NCI-H345 treated with DMSO at 0.1 percent for 48 hours (cell line): ENCODE data around the gene HNRNPU.

ENCODE experiments used
- DNase-seq: peaks from one replicate; lab custom pipeline; 2025; ENCODE audit not compliant: unreplicated experiment; lab: John Stamatoyannopoulos, UW

The HNRNPU gene

DNA sequence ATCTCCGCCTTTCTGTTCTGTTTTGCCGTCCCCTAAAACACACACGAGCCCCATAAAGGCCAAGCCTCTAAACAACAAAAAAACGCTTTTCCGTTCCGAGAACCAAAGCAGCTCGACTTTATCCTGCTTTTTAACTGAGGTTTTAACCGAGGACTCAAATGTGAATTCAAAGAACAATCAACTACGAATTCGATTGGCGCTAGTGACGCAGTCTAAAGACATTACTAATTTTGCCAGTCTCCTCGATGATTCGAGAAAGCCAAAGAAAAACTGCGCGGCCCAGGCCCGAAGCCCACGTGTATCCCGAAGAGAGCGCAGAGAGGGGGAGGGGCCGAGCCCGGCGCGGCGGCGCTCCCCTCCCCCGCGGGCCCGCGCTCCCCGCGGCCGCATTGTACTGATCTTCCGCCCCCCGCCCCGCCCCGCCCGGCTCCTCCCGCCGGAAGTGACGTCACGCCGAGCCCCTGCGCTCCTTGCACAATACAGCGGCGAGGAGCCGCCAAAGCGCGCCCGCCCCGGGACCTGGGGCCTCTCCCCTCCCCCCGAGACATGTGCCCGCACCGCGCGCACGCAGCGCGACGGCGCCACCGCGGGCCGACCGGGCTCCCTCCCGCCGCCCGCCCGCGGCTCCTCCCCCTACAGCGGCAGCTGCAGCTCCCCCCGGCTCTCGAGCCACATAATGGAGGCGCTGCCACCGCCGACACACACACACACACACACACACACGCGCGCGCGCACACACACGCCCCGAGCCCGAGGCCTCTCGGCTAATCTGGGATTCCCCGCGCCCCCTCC is 1.4 kb downstream of the HNRNPU start:
- DNase-seq = peak; percentile 81

DNA sequence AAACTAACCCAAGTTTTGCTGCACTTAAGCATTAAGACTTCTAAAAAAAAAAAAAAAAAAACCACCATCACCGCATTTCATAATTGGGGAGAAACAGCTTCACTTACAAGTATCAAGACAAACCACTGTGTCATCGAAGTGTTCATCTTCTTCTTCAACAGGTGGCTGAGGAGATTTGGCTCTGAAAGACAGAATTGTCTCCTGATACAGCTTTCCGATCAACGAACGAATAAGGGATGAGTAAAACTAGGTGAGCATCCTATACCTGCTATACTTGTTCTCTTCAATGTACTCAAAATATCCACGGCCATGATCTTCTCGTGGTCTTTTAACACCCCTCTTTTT is 2.0 kb downstream of the HNRNPU start:
- no peak for DNase-seq

DNA sequence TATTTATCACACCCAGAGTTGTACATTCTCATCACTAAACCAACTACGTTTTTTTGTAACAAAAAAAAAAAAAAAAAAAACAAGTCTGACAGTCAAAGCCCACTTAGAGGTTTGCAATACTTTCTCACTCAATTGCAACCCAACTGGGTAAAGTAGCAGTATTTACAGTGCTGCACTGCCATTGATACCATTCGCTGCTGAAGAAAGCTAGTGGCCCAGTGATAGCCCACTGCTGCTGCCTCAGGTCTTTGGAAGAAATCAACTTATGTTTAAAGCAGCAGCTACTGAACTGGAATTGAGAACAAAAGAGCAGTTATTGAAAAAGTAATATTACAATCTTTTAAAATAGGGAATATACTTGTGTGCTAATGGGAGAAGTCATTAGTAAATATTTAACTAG is 2.7 kb downstream of the HNRNPU start:
- DNase-seq = no peak

DNA sequence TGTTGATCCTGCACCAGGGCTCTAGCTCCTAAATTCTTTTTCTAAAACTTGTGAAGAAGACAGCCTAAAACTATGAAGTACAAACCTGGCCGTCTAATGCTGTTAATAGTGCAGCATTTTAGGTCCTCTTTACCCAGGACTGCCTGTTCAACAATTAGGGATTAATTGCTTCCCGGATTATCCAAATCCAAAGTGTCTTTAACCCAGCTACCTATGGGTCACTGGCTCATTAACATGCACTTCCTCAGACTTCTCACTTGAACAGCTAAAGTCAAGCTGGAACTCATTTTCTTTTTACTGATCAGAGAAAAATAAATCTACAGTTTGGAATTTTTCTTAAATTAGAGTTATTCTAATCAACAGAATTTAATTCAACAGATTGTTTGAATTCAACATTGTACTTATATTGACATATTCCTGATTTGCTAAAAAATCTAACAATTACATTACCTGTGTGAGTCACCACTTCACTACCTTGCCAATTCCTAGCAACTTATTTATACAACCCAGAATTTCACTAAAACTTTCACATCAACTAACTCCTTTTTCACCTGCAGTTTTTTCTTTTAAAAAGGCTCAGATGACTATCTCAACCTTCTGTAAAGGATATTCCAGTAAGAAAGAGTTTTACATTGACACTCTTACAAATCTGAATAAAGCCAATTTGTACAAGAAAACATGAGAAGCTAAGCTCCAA is 3.3 kb downstream of the HNRNPU start:
- no peak for DNase-seq

DNA sequence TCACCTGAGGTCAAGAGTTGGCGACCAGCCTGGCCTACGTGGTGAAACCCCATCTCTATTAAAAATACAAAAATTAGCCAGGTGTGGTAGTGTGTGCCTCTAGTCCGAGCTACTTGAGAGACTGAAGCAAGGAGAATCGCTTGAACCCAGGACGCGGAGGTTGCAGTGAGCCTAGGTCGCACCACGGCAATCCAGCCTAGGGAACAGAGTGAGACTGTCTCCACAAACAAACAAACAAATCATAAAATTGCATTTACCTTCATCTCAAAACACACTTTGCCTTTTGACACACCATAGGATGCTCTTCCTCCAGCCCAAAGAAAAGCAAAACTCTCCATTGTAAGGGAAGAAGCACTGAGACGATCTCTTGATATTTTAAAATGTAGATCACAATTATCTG is 4.3 kb downstream of the HNRNPU start:
- DNase-seq = no peak

DNA sequence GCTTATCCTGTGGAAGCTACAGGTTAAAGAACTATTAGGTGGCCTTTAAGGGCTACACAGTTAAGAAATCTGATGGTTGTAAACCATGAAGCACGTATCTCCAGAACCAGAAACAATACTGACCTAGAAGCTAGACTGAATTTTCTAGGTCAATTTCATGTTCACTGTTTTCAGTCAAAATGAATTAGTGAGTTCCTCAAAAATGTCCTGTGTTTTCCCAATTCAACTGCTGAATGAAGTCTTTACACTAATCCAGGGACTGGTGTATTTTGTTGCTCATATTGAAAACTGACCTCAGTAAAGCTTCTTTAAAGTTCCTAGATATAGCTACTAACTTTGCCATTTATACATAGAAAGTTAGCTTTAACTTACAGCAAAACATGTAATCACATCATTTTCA is 6.0 kb downstream of the HNRNPU start:
- no peak for DNase-seq

DNA sequence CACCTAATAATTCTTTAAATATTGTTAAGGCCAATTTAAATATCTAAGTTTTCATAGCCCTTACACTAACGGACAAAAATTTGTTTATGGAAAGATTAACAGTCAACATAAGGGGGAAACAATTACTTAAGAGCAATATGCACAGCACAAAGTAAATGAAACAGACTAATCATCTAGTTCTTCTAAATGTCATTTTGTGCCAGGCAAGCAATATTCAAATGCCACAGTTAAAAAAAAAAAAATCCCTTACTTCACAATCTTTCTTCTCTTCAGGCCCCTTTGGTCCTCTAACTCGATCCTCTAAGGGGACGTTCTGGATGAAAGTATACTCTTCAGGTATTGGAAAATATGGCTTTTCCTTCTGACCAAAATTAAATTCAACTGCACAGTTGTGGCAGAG is 6.6 kb downstream of the HNRNPU start:
- no peak for DNase-seq

DNA sequence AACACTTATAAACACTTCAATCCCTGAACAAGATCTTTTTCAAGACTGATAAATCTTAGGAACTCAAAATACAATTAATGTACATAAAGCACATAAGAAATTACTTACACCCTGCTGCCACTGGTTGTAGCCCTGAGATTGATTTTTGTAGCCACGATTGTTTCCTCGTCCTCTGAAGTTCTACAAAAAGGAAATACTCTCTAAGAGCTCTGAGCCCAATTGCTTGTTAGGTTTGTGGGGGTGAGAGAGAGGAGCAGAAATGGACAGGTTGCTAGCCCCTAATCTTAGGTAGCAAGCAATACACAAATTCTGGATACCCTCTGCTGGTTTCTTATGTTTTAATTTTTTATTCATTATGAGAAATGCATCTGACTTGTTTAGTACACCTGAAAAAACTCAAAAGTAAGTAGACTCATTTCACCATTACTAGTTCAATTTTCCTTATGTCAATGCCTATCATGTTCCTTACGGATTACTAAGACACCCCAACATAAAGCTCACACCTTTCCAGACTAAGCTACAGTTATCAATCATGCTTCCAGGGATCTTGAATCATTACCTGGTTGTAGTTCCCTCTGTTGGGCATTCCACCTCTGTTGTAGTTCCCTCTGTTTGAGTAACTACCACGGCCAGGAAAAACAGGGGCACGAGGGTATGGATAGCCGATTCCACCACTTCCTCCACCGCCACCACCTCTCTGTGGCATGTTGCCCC is 9.3 kb downstream of the HNRNPU start:
- no peak for DNase-seq

DNA sequence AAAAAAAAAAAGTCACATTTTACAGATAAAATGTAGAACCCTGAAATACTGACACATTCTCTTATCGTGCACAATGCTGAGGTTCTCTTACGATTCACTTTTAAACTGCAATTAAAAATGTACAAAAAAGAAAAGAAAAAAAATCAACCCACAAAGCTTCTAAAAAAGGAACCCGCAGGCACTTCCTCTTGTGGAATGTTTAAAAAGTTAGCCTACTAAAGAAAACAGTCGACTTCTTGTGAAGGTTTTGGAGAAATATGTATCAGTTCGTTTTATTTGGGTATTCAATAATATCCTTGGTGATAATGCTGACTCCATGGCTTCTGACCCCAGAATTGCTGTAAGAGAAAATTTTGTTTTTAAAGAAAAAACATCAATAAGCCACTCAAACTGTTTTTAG is 10.2 kb downstream of the HNRNPU start:
- DNase-seq = no peak

DNA sequence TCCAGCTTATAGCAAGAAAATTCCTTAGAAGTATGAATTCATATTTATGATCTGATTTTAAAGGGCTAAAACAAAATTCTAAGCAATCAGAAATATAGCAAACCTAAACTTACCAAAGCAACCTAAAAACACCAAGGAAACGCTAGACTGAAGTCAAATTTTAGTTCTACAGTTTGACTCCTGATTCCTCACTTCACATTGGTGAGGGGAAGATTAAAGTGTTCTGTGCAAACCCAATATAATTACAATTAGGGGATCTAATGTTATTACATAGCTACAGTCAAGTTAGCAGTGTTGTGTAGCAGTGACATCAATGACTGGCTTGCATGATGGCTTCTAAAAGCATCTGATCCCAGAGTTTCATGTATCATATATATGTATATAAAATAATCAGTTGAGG is 11.6 kb downstream of the HNRNPU start:
- no peak for DNase-seq

DNA sequence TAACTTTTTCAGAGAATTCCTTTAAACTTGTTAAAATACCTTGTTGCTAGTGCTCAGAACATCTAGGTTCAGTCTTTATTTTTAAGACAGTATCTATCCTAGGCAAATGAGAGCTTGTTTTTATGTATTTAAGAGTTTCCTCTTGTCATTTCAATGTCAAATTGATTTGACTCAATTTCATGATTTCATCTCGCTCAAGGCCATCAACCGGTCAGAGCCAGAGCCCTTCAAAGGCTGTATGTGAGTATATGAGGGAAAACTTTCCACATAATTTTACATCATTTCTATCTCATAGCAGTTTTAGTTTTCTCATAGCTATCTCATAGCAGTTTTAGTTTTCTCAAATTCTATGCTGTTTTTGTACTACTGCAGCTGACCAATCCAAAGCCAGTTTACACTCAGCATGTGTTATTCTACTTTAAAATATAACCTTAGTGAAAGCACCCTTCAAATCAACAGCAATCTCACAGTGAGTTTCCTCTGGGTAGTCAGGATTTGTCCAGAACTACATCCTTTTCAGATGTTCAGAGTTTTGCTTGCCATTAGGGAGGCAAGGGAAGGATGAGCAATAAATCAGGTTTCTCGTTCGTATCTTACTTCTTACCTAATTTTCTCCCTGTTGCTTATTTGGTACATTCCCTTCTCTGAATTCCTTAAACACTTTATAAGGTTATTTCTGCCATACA is 12.7 kb downstream of the HNRNPU start:
- DNase-seq = no peak

DNA sequence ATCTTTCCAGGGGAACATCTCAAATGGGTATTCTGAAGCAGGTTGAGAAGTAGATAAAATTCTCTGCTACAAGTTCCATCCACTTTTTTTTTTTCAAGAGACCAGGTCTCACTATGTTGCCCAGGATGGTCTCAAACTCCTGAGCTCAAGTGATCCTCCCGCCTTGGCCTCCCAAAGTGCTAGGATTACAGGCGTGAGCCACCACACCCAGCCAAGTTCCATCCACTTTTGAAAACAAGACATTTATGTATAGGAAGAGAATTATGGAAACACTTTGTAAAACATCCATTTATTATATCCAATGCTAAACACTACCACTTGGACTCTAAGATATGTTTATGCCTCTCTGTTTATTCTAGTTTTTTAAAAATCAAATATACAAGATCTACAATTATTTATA is 13.4 kb downstream of the HNRNPU start:
- DNase-seq = no peak

DNA sequence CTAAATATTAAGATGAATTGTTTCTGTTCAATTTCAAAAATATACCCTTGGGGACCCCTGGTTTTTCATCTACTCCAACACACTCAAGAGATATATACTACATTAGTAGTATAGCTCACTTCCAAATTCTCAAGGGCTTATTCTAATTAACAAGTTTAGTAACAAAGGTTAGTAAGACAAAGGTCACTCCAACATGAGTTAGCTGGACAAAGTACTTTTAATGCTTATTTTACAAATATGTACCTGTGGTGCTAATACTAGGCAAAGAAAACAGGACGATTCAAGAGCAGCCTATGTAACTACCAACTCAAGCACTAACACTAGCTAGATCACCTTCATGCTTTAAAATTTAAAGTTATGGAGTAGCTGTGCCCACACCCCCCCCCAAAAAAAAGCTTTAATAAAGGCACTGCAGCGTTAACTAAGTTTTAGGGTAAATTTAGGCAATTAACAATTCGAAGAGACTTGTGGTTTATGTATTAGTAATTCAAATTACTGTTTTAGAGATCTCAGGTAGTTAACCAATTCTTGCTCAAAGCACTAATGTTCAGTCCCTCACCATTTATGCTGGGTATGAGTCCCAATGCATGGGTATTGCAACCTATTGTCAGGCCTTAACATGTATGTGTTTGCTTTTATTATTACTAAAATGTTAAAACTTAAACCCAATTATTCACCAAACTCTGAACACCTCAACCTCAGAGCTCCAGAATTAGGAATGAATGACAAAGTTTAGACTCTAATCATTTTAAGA is 14.1 kb downstream of the HNRNPU start:
- no peak for DNase-seq

DNA sequence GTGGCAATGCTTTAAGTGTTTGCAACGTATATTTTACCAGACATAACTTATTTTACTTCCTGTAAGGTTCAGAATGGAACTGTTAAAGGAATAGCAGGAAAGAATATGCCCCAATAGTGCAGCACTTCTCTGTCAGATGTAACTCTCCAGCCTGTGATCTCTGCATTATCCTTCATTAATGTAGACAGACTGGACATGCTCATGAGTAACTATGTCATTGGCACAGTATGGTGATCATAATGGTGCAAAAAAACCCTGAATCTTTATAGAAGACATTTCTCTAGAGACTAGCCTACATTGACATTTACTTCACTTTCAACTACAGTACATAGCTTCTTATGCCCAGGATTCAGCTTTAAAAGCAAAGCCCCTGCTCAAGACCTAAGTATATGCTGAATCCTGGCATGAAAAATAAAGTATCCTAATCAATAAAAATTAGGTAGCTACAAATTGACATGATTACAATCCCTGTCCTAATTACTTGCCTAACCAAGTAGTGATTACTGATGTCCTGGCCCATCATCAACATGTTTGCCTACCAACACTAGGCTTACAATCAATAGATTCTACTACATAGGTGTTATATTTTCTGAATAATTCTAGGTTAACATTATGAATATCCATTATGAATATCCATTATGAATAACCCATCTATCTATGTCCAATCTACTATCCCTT is 15.0 kb downstream of the HNRNPU start:
- DNase-seq = no peak

DNA sequence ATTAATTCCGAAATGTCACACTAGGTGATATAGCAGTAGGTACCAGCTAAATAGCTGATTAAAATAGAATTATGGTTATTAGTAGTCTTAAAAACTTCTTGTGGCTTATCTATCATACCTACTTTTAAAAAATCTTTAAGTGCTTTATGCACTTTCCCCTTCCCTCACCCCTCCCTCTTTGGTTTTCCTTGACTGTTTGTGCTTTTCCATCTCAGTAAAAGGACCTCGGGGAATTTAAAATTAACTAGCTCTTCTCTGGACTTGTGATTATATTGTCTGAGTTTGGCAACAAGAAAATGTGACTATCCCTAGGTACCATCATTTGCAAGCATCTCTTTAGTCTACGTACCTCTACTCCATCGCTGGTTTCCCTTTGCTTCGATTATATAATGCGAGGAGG is 17.7 kb downstream of the HNRNPU start:
- DNase-seq = no peak

DNA sequence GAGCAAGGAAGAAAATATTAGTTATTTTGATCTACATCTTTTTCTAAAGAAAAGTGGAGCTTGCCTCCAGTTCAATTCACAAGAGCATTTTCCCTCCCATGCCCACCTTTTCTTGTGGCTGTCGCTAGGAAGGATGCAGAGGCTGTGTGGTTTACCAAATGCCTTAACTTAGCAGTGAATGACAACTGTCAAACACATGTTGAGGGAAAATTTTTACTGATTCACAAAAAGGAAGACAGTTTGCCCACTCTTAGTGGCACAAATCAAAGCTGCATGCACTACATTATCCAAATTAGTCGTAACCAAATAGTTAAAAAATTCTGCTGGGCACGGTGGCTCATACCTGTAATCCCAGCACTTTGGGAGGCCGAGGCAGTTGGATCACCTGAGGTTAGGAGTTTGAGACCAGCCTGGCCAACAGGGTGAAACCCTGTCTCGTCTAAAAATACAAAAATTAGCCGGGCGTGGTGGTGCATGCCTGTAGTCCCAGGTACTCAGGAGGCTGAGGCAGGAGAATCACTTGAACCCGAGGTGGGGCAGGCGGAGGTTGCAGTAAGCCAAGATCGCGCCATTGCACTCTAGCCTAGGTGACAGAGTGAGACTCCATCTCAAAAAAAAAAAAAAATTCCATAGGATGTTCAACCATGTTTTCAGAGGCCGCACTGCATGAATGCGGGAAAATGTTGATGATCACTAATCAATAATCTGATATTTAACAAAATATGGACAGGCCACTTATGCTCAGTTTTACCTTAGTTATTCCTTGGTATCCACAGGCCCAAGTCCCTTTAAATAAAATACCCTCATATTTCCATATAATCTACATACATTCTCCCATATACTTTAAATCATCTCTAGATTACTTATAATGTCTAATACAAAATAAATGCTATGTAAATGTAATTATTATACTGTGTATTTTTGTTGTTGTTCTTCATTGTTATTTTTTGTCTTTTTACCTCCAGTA is 19.9 kb downstream of the HNRNPU start:
- no peak for DNase-seq

DNA sequence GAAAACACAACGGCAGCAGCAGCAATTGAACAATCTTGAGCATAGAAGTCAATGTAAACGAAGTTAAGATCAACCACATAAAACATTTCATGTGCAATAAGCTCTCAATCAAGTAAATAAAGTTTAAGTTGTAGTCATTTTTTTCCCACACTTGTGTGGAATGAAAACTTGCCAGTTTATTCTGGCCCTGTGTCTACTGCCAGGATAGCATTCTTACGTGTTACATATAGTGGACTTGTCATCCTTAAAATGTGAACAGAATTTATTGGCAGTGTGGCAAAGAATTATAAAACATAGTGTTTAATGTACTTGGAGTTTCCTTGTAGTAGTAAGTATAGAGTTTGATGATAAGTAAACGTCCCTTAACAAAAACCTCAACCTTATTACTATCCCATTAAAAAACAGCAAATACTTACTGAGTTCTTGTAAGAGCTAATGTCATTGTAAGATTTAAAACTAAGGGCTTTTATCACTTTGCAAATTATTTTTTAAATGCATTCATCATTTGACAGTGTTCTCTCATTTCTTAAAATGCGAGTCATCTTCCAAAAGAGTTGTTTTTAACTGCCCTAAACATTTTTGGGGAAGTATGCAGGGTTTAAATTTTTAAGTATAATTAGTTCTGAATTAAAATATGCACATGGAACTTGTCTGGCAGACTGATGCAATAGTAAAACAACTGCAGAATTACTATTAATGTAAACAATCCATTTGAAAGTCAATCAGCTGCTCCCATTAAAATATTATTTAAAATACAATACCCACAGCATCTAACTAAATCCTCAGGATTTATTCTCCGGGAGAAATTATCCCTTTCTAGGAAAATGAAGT is 21.0 kb downstream of the HNRNPU start:
- DNase-seq = no peak

DNA sequence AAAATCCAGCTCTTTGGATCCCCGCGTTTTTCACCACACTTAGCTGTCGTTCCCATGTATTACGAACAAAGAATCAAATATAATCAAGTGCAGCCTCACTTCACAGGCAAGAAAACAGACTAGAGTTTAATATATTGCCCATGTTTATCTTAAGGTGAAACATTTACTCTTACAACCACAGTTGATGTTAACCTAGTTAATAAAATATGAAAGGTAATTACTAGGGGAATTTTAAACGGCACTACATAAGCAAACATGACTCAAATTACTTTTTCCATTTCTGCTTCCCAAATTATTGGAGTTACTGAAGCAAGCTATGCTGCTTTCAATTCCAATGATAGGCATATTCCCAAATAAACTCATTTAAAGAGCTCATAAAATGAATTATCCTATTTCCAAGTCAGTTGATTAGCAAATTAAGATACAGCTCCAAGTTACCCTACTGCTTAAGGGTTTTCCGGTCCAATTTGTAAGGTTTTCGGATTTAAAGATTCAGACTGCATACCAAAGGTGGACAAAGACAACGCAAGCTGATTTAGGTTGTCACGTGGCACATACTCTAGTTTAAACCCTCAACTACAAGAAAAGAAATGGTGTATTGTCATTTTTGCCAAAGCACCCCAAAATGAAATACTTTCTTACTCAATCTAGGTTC is 22.9 kb downstream of the HNRNPU start:
- DNase-seq = no peak
